Measurements from ENCODE around the gene ASRGL1. TPM values are rescaled to one million over a fixed set of nuclear protein-coding genes. Genes with fewer than 3 reads are reported as not detected.
"Not testable (repeated sequence)": the region's sequence is repeated elsewhere in the genome, so short reads cannot be mapped to it uniquely, and the experiment has no call there.

ASRGL1 gene
- total and polyA plus RNA-seq, 2 of the 13 experiments (the other 11 are each of a cell fraction or from before 2014, with no cell fraction given), result 50.8 to 97.5 TPM

- TF ChIP-seq NFKB2 (CRISPR knock-in tag; IDR thresholded peaks at IDR 0.05; ENCODE audit: borderline replicate concordance), result 0 out of 2 replicates have a peak, but pooled peaks have one; percentile 54
- TF ChIP-seq GABPA (IDR thresholded peaks at IDR 0.05; ENCODE audit: low read depth, low read length), result no peak
- no peak for TF ChIP-seq GABPA (CRISPR knock-in tag; IDR thresholded peaks at IDR 0.05; ENCODE audit: low read depth)
- TF ChIP-seq, protein P1, sequence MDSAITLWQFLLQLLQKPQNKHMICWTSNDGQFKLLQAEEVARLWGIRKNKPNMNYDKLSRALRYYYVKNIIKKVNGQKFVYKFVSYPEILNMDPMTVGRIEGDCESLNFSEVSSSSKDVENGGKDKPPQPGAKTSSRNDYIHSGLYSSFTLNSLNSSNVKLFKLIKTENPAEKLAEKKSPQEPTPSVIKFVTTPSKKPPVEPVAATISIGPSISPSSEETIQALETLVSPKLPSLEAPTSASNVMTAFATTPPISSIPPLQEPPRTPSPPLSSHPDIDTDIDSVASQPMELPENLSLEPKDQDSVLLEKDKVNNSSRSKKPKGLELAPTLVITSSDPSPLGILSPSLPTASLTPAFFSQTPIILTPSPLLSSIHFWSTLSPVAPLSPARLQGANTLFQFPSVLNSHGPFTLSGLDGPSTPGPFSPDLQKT (CRISPR knock-in tag; IDR thresholded peaks at IDR 0.05; ENCODE audit: borderline replicate concordance), result no peak
- TF ChIP-seq, protein P2, sequence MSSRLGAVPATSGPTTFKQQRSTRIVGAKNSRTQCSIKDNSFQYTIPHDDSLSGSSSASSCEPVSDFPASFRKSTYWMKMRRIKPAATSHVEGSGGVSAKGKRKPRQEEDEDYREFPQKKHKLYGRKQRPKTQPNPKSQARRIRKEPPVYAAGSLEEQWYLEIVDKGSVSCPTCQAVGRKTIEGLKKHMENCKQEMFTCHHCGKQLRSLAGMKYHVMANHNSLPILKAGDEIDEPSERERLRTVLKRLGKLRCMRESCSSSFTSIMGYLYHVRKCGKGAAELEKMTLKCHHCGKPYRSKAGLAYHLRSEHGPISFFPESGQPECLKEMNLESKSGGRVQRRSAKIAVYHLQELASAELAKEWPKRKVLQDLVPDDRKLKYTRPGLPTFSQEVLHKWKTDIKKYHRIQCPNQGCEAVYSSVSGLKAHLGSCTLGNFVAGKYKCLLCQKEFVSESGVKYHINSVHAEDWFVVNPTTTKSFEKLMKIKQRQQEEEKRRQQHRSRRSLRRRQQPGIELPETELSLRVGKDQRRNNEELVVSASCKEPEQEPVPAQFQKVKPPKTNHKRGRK (CRISPR knock-in tag; IDR thresholded peaks at IDR 0.05), result no peak
- TF ChIP-seq CEBPG (CRISPR knock-in tag; IDR thresholded peaks at IDR 0.05), result peak; percentile 83
- peak; percentile 58 for TF ChIP-seq TEAD3 (CRISPR knock-in tag; optimal IDR thresholded peaks at IDR 0.05; ENCODE audit: borderline replicate concordance)
- peak; percentile 63; the same call in 1 of the 2 replicates for TF ChIP-seq MIER2 (CRISPR knock-in tag; IDR thresholded peaks at IDR 0.05)
These were observed 12.3 kb upstream of the ASRGL1 start (continued) for GRCh38 chr11:62324731-62325556.

GRCh38 chr11:62325781-62326180, 11.5 kb upstream of the ASRGL1 start:
- POLR2A ChIA-PET; ATAC-seq; H2AFZ ChIP-seq (ENCODE audit: low read length); BruUV-seq (replicated peaks); H3K36me3 ChIP-seq (replicated peaks in 1 of 2; ENCODE audit: control insufficient read depth in 1 of 2, insufficient read depth in 2 of 2, low read length in 2 of 2); in situ Hi-C loops (cut with HindIII; ENCODE audit: extremely low pct_ligation_motif_present, low pct_unique_long_range_greater_than_20kb); H3K9ac ChIP-seq (ENCODE audit: insufficient read depth, low read depth, low read length); H4K20me1 ChIP-seq (ENCODE audit: insufficient read depth, low read length); H3K4me2 ChIP-seq (ENCODE audit: low read depth, low read length); H3K79me2 ChIP-seq (ENCODE audit: insufficient read depth, low read length); H3K4me3 ChIP-seq (replicated peaks in 1 of 3; ENCODE audit: insufficient read depth in 1 of 3, low read depth in 2 of 3, low read length in 3 of 3); H3K9me3 ChIP-seq (ENCODE audit: low read length); FAIRE-seq; DNase-seq (ENCODE audit: low spot score); H3K27ac ChIP-seq (ENCODE audit: extremely low read length, insufficient read depth, low read length): not testable (repeated sequence)
- H3K4me1 ChIP-seq (ENCODE audit: insufficient read depth, low read length), result peaks cover 32% of the 10 kb centered on the region
- peaks cover 0 to 22% of the 10 kb centered on the region in 2 experiments; a peak in 1 of 5 replicates for H3K27me3 ChIP-seq (ENCODE audit: control insufficient read depth in 1 of 2, insufficient read depth in 2 of 2, low read length in 2 of 2)
- intact Hi-C loops (cut with micrococcal nuclease; ENCODE audit: unreplicated experiment), result loop anchor here (1.0 kb wide), 2 partner anchors 108 to 154 kb away; no protein-coding TSS in a partner anchor
- 3% methylated on average over 5 of the region's 5 CpGs for WGBS (ENCODE audit: low lambda C conversion rate)
- CTCF ChIA-PET (ENCODE audit: low intra/inter-chr PET ratio, low total read pairs), result interaction anchor here (0.7 to 2.2 kb wide), 4 partner anchors 108 to 156 kb away, joined by 3 to 19 read pairs (median 10); no protein-coding TSS in a partner anchor

All from HepG2 (cell line).